Ovary (tissue), 3 donors: Measurements from ENCODE around the gene CCNE1.

ENCODE experiments used
- CTCF ChIP-seq, 3 donors: fragments of 450-650 bp in 2 of 3; fragments of 200-600 bp in 1 of 3; IDR thresholded peaks; one replicate each; pipeline versions ENCODE4 v1.5.1 to v1.8.0; 2016 to 2022; ENCODE audit warnings: antibody characterized with exemption in 3 of 3, mild to moderate bottlenecking in 1 of 3
- POLR2A ChIP-seq: fragments of 450-650 bp; IDR thresholded peaks from one replicate; pipeline ENCODE4 v1.6.1; 2017; ENCODE audit warnings: antibody characterized with exemption, mild to moderate bottlenecking, moderate library complexity
- donor health status: DM: no; HTN: no; CAD: no.

GRCh38 chr19:29796173-29796573 lies 15.6 kb upstream of the CCNE1 start:
- TF ChIP-seq CTCF (IDR thresholded peaks at IDR 0.05) (no peak), POLR2A (no peak)
